Rectal smooth muscle tissue (tissue), 1 donor: ENCODE measurements around the gene NCS1.

Experiments used
- H3K27ac ChIP-seq: one replicate; pipeline ENCODE4 v1.7.0; 2013; ENCODE audit warnings: low read depth, low read length, inconsistent platforms
- H3K27me3 ChIP-seq: one replicate; pipeline ENCODE4 v1.7.0; 2013; ENCODE audit warnings: low read length; ENCODE audit not compliant: control insufficient read depth, insufficient read depth
- H3K36me3 ChIP-seq: one replicate; pipeline ENCODE4 v1.7.0; 2013; ENCODE audit warnings: low read length; ENCODE audit not compliant: control insufficient read depth, insufficient read depth
- H3K4me1 ChIP-seq: one replicate; pipeline ENCODE4 v1.7.0; 2013; ENCODE audit warnings: low read length; ENCODE audit not compliant: control insufficient read depth, insufficient read depth
- H3K4me3 ChIP-seq: one replicate; pipeline ENCODE4 v1.7.0; 2013; ENCODE audit warnings: low read length
- H3K9ac ChIP-seq: one replicate; pipeline ENCODE4 v1.7.0; 2013; ENCODE audit warnings: low read length

The NCS1 gene

GRCh38 chr9:130138791-130139190 lies 33.4 kb upstream of the NCS1 start:
- Histone ChIP-seq H3K4me3 (no peak overlapping the region), H3K27me3 (no peaks in the 10 kb centered on the region), H3K4me1 (peaks cover 30% of the 10 kb centered on the region), H3K9ac (no peak overlapping the region), H3K27ac (peak overlapping the region; percentile 92), H3K36me3 (no peaks in the 10 kb centered on the region)

- H3K4me3 ChIP-seq: no peak overlapping the region
- no peaks in the 10 kb centered on the region for H3K36me3 ChIP-seq
- no peaks in the 10 kb centered on the region for H3K27me3 ChIP-seq
- H3K27ac ChIP-seq: peak overlapping the region; percentile 92
- H3K4me1 ChIP-seq: peaks cover 33% of the 10 kb centered on the region
- no peak overlapping the region for H3K9ac ChIP-seq
These were observed 33.0 kb upstream of the NCS1 start for GRCh38 chr9:130139251-130139650.

- peaks cover 38% of the 10 kb centered on the region for H3K4me1 ChIP-seq
These were observed 31.5 kb upstream of the NCS1 start for GRCh38 chr9:130140706-130141105.

GRCh38 chr9:130142056-130142455 lies 30.1 kb upstream of the NCS1 start:
- peaks cover 38% of the 10 kb centered on the region for H3K4me1 ChIP-seq
- no peak overlapping the region for H3K4me3 ChIP-seq
- no peak overlapping the region for H3K9ac ChIP-seq
- no peaks in the 10 kb centered on the region for H3K36me3 ChIP-seq
- H3K27ac ChIP-seq: peak overlapping the region; percentile 92
- peaks cover 2% of the 10 kb centered on the region for H3K27me3 ChIP-seq

More at GRCh38 chr9:130140706-130141105, 31.5 kb upstream of the NCS1 start:
- Histone ChIP-seq H3K27ac (peak overlapping the region; percentile 92), H3K4me3 (no peak overlapping the region), H3K36me3 (no peaks in the 10 kb centered on the region), H3K27me3 (no peaks in the 10 kb centered on the region), H3K9ac (no peak overlapping the region)

GRCh38 chr9:130142641-130143040 lies 29.6 kb upstream of the NCS1 start:
- peaks cover 36% of the 10 kb centered on the region for H3K4me1 ChIP-seq
- H3K9ac ChIP-seq: no peak overlapping the region
- H3K27me3 ChIP-seq: peaks cover 2% of the 10 kb centered on the region
- no peaks in the 10 kb centered on the region for H3K36me3 ChIP-seq
- H3K4me3 ChIP-seq: no peak overlapping the region
- H3K27ac ChIP-seq: peak overlapping the region; percentile 92

- H3K4me3 ChIP-seq: no peak overlapping the region
- H3K36me3 ChIP-seq: no peaks in the 10 kb centered on the region
- H3K9ac ChIP-seq: no peak overlapping the region
- H3K27ac ChIP-seq: peak overlapping the region; percentile 92
- H3K4me1 ChIP-seq: peaks cover 30% of the 10 kb centered on the region
- H3K27me3 ChIP-seq: peaks cover 2% of the 10 kb centered on the region
These were observed 28.8 kb upstream of the NCS1 start for GRCh38 chr9:130143279-130143893.

GRCh38 chr9:130143958-130144366 lies 28.2 kb upstream of the NCS1 start:
- Histone ChIP-seq H3K27me3 (peaks cover 2% of the 10 kb centered on the region), H3K9ac (no peak overlapping the region)

GRCh38 chr9:130144703-130145102 lies 27.5 kb upstream of the NCS1 start:
- H3K9ac ChIP-seq: no peak overlapping the region

More at GRCh38 chr9:130143958-130144366, 28.2 kb upstream of the NCS1 start:
- Histone ChIP-seq H3K36me3 (no peaks in the 10 kb centered on the region), H3K4me3 (no peak overlapping the region), H3K27ac (peak overlapping the region; percentile 66), H3K4me1 (peaks cover 24% of the 10 kb centered on the region)

GRCh38 chr9:130145658-130146057 lies 26.5 kb upstream of the NCS1 start:
- Histone ChIP-seq H3K27me3 (peaks cover 2% of the 10 kb centered on the region), H3K36me3 (no peaks in the 10 kb centered on the region), H3K9ac (no peak overlapping the region), H3K4me1 (peaks cover 13% of the 10 kb centered on the region), H3K4me3 (no peak overlapping the region), H3K27ac (no peak overlapping the region)

More at GRCh38 chr9:130144703-130145102, 27.5 kb upstream of the NCS1 start:
- H3K27me3 ChIP-seq: peaks cover 2% of the 10 kb centered on the region
- peaks cover 17% of the 10 kb centered on the region for H3K4me1 ChIP-seq
- peak overlapping the region; percentile 48 for H3K27ac ChIP-seq
- no peak overlapping the region for H3K4me3 ChIP-seq
- H3K36me3 ChIP-seq: no peaks in the 10 kb centered on the region

GRCh38 chr9:130147198-130147597 lies 25.0 kb upstream of the NCS1 start:
- peaks cover 2% of the 10 kb centered on the region for H3K27me3 ChIP-seq

GRCh38 chr9:130147910-130148309 lies 24.3 kb upstream of the NCS1 start:
- Histone ChIP-seq H3K27me3 (peaks cover 2% of the 10 kb centered on the region), H3K36me3 (no peaks in the 10 kb centered on the region), H3K4me1 (peaks cover 11% of the 10 kb centered on the region), H3K9ac (no peak overlapping the region), H3K27ac (no peak overlapping the region), H3K4me3 (no peak overlapping the region)

More at GRCh38 chr9:130147198-130147597, 25.0 kb upstream of the NCS1 start:
- no peak overlapping the region for H3K9ac ChIP-seq
- H3K4me3 ChIP-seq: no peak overlapping the region
- no peaks in the 10 kb centered on the region for H3K36me3 ChIP-seq
- peaks cover 11% of the 10 kb centered on the region for H3K4me1 ChIP-seq
- H3K27ac ChIP-seq: no peak overlapping the region

- Histone ChIP-seq H3K27me3 (peaks cover 2% of the 10 kb centered on the region), H3K4me3 (no peak overlapping the region), H3K9ac (no peak overlapping the region), H3K36me3 (no peaks in the 10 kb centered on the region), H3K27ac (no peak overlapping the region), H3K4me1 (peaks cover 6% of the 10 kb centered on the region)
These were observed 23.2 kb upstream of the NCS1 start for GRCh38 chr9:130149031-130149430.

- H3K4me1 ChIP-seq: peaks cover 1% of the 10 kb centered on the region
- H3K9ac ChIP-seq: no peak overlapping the region
- H3K27me3 ChIP-seq: peaks cover 2% of the 10 kb centered on the region
- H3K36me3 ChIP-seq: no peaks in the 10 kb centered on the region
- H3K27ac ChIP-seq: no peak overlapping the region
- no peak overlapping the region for H3K4me3 ChIP-seq
These were observed 22.4 kb upstream of the NCS1 start for GRCh38 chr9:130149654-130150286.
